Peyer's patch (tissue), 4 donors: ENCODE measurements around the gene AUTS2. TPM values are rescaled to one million over a fixed set of nuclear protein-coding genes. Genes with fewer than 3 reads are reported as not detected.

Source experiments
- DNase-seq, 3 donors: peaks; one replicate each; pipeline ENCODE4 v3.0.0-alpha.2; 2017 to 2019
- H3K27ac ChIP-seq, 4 donors: fragments of 200-600 bp; sonication (generic); one replicate each; pipeline ENCODE4 v1.5.1; 2016 to 2019
- H3K27me3 ChIP-seq, 2 donors: fragments of 200-600 bp; sonication (generic); one replicate each; pipeline ENCODE4 v1.5.1; 2019
- H3K36me3 ChIP-seq, 3 donors: fragments of 200-600 bp; sonication (generic); one replicate each; pipeline ENCODE4 v1.5.1; 2016 to 2019
- H3K4me1 ChIP-seq, 4 donors: fragments of 200-600 bp; sonication (generic); one replicate each; pipeline ENCODE4 v1.5.1; 2016 to 2019
- H3K4me3 ChIP-seq, 4 donors: fragments of 200-600 bp; sonication (generic); 1 replicate in 3 of 4; 2 replicates in 1 of 4; pipeline ENCODE4 v1.5.1; 2016 to 2019; ENCODE audit warnings: mild to moderate bottlenecking in 1 of 4
- H3K9me3 ChIP-seq, 4 donors: fragments of 200-600 bp; sonication (generic); one replicate each; pipeline ENCODE4 v1.5.1; 2016 to 2019; ENCODE audit warnings: mild to moderate bottlenecking in 1 of 4
- CTCF ChIP-seq, 6 experiments: fragments of 450-650 bp in 4 of 6; fragments of 200-600 bp in 2 of 6; sonication (generic) in 1 of 6; IDR thresholded peaks; one replicate each; pipeline ENCODE4 v1.5.1; 2017 to 2019; ENCODE audit warnings: antibody characterized with exemption in 6 of 6, mild to moderate bottlenecking in 3 of 6, moderate library complexity in 1 of 6
- POLR2A ChIP-seq, 2 donors: fragments of 450-650 bp; IDR thresholded peaks; one replicate each; pipeline ENCODE4 v1.5.1; 2017; ENCODE audit warnings: antibody characterized with exemption in 2 of 2, mild to moderate bottlenecking in 2 of 2, moderate library complexity in 2 of 2
- total RNA-seq, 4 donors: library from RNA; depleted of rRNA; stranded (reverse); fragments of >200 nt; gene quantifications; one replicate each; pipeline ENCODE4 v1.1.0, GENCODE V29; 2016

The AUTS2 gene
- total RNA-seq, 4 donors from 2014 or later = 55.9 to 90.0 (median 72.6) TPM

GRCh38 chr7:70615066-70615606 lies 1016.9 kb downstream of the AUTS2 start:
- Histone ChIP-seq H3K27me3 (no peaks in the 10 kb centered on the region), H3K36me3 (no peaks in the 10 kb centered on the region), H3K4me1 (peaks cover 0 to 17% (median 2%) of the 10 kb centered on the region in 4 donors), H3K9me3 (no peaks in the 10 kb centered on the region), H3K4me3 (no peak overlapping the region), H3K27ac (no peak overlapping the region)
- no peak for TF ChIP-seq CTCF (IDR thresholded peaks at IDR 0.05)
- no peak for TF ChIP-seq POLR2A (IDR thresholded peaks at IDR 0.05)
- DNase-seq = no peak

GRCh38 chr7:70616211-70616610 lies 1017.9 kb downstream of the AUTS2 start:
- Histone ChIP-seq H3K4me1 (peaks cover 0 to 17% (median 2%) of the 10 kb centered on the region in 4 donors), H3K27ac (no peak overlapping the region), H3K27me3 (no peaks in the 10 kb centered on the region), H3K4me3 (no peak overlapping the region), H3K9me3 (no peaks in the 10 kb centered on the region), H3K36me3 (no peaks in the 10 kb centered on the region)
- no peak for DNase-seq
- no peak for TF ChIP-seq POLR2A (IDR thresholded peaks at IDR 0.05)
- no peak for TF ChIP-seq CTCF (IDR thresholded peaks at IDR 0.05)

DNA sequence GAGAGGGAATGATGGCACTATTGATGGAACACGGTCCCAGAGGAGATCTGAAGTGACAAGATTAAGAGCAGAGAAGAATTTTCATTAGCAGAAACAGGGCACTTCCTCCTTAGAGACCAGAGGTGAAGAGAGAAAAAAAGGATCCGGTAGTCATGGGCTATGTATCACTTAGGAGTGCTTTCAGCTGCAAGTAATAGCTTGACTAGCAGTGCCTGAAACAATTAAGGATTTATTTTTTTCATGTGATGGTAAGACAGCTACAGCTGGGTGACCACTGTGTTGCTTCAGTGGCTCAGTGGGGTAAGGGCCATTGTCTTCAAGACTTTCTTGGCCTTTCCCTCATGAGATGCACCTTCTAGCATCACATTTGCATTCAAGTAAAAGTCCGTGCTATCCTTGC lies 1018.5 kb downstream of the AUTS2 start:
- no peak overlapping the region for H3K27ac ChIP-seq
- no peak for DNase-seq
- H3K9me3 ChIP-seq = no peaks in the 10 kb centered on the region
- no peak overlapping the region for H3K4me3 ChIP-seq
- H3K36me3 ChIP-seq = no peaks in the 10 kb centered on the region
- no peak for TF ChIP-seq CTCF (IDR thresholded peaks at IDR 0.05)
- no peak for TF ChIP-seq POLR2A (IDR thresholded peaks at IDR 0.05)
- H3K27me3 ChIP-seq = no peaks in the 10 kb centered on the region
- H3K4me1 ChIP-seq = peaks cover 0 to 17% (median 2%) of the 10 kb centered on the region in 4 donors

DNA sequence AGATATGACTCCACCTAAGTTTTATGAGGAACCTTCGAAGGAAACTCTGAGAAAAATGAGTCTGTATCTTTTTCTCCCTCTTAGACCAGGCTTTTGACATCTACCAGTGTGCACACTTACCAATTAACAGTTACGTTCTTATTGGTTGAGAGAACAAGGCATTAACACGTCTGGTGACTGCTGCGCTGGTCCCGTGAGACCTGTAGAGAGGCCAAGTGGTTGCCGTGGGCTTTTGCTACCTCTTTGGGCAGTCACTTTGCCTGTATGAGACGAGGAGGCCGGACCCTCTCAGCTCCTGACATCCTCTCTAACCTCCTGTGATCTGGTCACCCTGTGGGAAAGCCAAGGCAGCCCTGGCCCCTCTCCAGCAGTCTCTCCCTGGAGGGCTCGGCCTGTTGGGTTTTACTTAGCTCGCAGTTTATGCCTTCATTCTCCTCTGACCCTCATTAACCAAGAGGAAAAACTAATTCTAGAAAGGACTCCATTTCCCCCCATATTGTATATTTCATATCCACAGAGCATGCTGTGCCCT lies 1019.8 kb downstream of the AUTS2 start:
- no peak for DNase-seq
- Histone ChIP-seq H3K4me3 (no peak overlapping the region), H3K27me3 (no peaks in the 10 kb centered on the region), H3K4me1 (peaks cover 0 to 17% (median 2%) of the 10 kb centered on the region in 4 donors), H3K9me3 (no peaks in the 10 kb centered on the region), H3K36me3 (no peaks in the 10 kb centered on the region), H3K27ac (no peak overlapping the region)
- TF ChIP-seq POLR2A (IDR thresholded peaks at IDR 0.05) (no peak), CTCF (IDR thresholded peaks at IDR 0.05) (no peak)

DNA sequence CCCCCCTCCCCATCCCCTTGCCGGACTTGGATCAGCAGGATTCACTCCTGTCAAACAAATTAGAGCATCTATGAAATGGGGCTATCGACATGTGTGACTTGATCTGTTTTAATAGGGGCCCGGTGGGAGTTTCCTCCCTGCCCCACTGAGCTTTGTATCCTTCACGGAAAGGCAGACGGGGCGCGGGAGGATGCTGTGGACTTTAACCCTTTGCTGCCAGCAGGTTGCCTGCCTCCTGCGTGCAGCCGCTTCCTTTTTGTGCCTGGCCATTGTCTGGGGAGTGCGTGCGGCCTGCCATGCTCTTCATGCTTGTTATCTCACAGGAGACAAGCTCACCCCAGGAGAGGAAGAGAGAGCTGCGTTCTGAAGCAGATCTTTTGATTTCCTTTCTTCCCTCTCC lies 1020.9 kb downstream of the AUTS2 start:
- no peak overlapping the region for H3K4me3 ChIP-seq
- no peaks in the 10 kb centered on the region for H3K36me3 ChIP-seq
- no peak overlapping the region for H3K27ac ChIP-seq
- no peaks in the 10 kb centered on the region for H3K27me3 ChIP-seq
- no peak for DNase-seq
- TF ChIP-seq CTCF (IDR thresholded peaks at IDR 0.05) = no peak
- TF ChIP-seq POLR2A (IDR thresholded peaks at IDR 0.05) = no peak
- H3K9me3 ChIP-seq = no peaks in the 10 kb centered on the region
- H3K4me1 ChIP-seq = peaks cover 0 to 17% (median 2%) of the 10 kb centered on the region in 4 donors
